GM12878 (cell line): ENCODE data around the gene CYP26C1. TPM values are rescaled to one million over a fixed set of nuclear protein-coding genes. Genes with fewer than 3 reads are reported as not detected.

Experiments
- ATAC-seq: fragments of 200-7000 bp; cut with Tn5 transposase; 3 replicates; pipeline ENCODE4 v1.9.1; 2020; ENCODE audit warnings: mild to moderate bottlenecking, moderate library complexity
- BruUV-seq: library from RNA; stranded (reverse); fragments of 400-500 nt; replicated peaks from 2 replicates; lab custom pipeline; 2021; lab: Mats Ljungman, UMichigan
- CTCF ChIA-PET: fragments of 300-600 bp; sonication (Branson Sonifier 250); formaldehyde crosslinking; extraction: SDS; loops from one replicate; lab custom pipeline; 2021; ENCODE audit warnings: inconsistent platforms; lab: Yijun Ruan, JAX
- POLR2A ChIA-PET: fragments of 350-600 bp; formaldehyde crosslinking; extraction: SDS; loops from one replicate; lab custom pipeline; 2021; ENCODE audit warnings: inconsistent platforms; lab: Charles Lee
- RAD21 ChIA-PET: fragments of 300-600 bp; sonication (Branson Sonifier 250); formaldehyde crosslinking; loops from one replicate; lab custom pipeline; 2023; ENCODE audit warnings: antibody characterized with exemption; ENCODE audit not compliant: unreplicated experiment; lab: Charles Lee
- SMC1A ChIA-PET: fragments of 300-600 bp; sonication (Branson Sonifier 250); formaldehyde crosslinking; loops from one replicate; lab custom pipeline; 2023; ENCODE audit not compliant: unreplicated experiment, uncharacterized antibody; lab: Charles Lee
- DNase-seq: peaks from one replicate; pipeline ENCODE4 v3.0.0-alpha.2; 2011; ENCODE audit warnings: low read depth, low spot score
- FAIRE-seq: peaks from 3 replicates; lab custom pipeline; 2011; peaks lifted over from hg19 to GRCh38; lab: Jason Lieb, UNC
- H2AFZ ChIP-seq: 2 replicates; pipeline ENCODE4 v1.6.0; 2011; ENCODE audit warnings: low read depth, low read length, control low read depth; ENCODE audit not compliant: control insufficient read depth
- H3K27ac ChIP-seq: 2 replicates; pipeline ENCODE4 v1.5.1; 2011; ENCODE audit warnings: control low read depth; ENCODE audit not compliant: control insufficient read depth, insufficient read depth
- H3K27me3 ChIP-seq, 2 experiments: replicated peaks in 1 of 2; 2 replicates each; pipeline versions ENCODE4 v1.6.0 to v1.6.1; 2011; ENCODE audit warnings: low read length in 1 of 2; ENCODE audit not compliant: control insufficient read depth in 2 of 2, insufficient read depth in 2 of 2
- H3K36me3 ChIP-seq, 2 experiments: 2 replicates each; pipeline ENCODE4 v1.5.1; 2011; ENCODE audit warnings: low read length in 1 of 2; ENCODE audit not compliant: control insufficient read depth in 2 of 2, insufficient read depth in 2 of 2
- H3K4me1 ChIP-seq: 2 replicates; pipeline ENCODE4 v1.6.1; 2011; ENCODE audit warnings: mild to moderate bottlenecking, low read length, moderate library complexity, mixed read lengths; ENCODE audit not compliant: control insufficient read depth, insufficient read depth
- H3K4me2 ChIP-seq: 2 replicates; pipeline ENCODE4 v1.6.0; 2011; ENCODE audit warnings: control low read depth; ENCODE audit not compliant: control insufficient read depth, insufficient read depth
- H3K4me3 ChIP-seq: fragments of 200-600 bp; sonication (generic); 2 replicates; pipeline ENCODE4 v1.5.1; 2016
- H3K79me2 ChIP-seq: 2 replicates; pipeline ENCODE4 v1.6.0; 2011; ENCODE audit warnings: low read length; ENCODE audit not compliant: control insufficient read depth, insufficient read depth
- H3K9ac ChIP-seq: 2 replicates; pipeline ENCODE4 v1.8.0; 2011; ENCODE audit warnings: low read length, control low read depth, mixed read lengths; ENCODE audit not compliant: control insufficient read depth, insufficient read depth
- H3K9me3 ChIP-seq: replicated peaks from 3 replicates; pipeline ENCODE4 v1.5.1; 2011; ENCODE audit warnings: mild to moderate bottlenecking, low read length; ENCODE audit not compliant: control insufficient read depth, insufficient read depth
- H4K20me1 ChIP-seq: 2 replicates; pipeline ENCODE4 v1.6.0; 2011; ENCODE audit not compliant: control insufficient read depth, insufficient read depth
- ASH2L ChIP-seq: fragments of 300-600, 200-600 bp; sonication (generic); IDR thresholded peaks from 2 replicates; pipeline ENCODE4 v1.6.1; 2017; ENCODE audit warnings: low read depth, mild to moderate bottlenecking, borderline replicate concordance
- CHD4 ChIP-seq: fragments of 200-600 bp; sonication (generic); IDR thresholded peaks from 2 replicates; pipeline ENCODE4 v1.6.1; 2016; ENCODE audit warnings: mild to moderate bottlenecking
- HDAC2 ChIP-seq: fragments of 200-600 bp; sonication (generic); IDR thresholded peaks from 2 replicates; pipeline ENCODE4 v1.6.1; 2017
- HSF1 ChIP-seq: fragments of 150-350 bp; IDR thresholded peaks from 2 replicates; pipeline ENCODE4 v1.6.1; 2014; ENCODE audit warnings: mild to moderate bottlenecking, low read depth, low read length
- MTA3 ChIP-seq: IDR thresholded peaks from 2 replicates; pipeline ENCODE4 v1.6.1; 2012; ENCODE audit warnings: low read length, inconsistent platforms, borderline replicate concordance
- MXI1 ChIP-seq: fragments of 150-350 bp; IDR thresholded peaks from 2 replicates; pipeline ENCODE4 v1.6.1; 2011; ENCODE audit warnings: low read depth, mild to moderate bottlenecking, inconsistent platforms, low read length, improper control_type of control experiment
- MYC ChIP-seq: IDR thresholded peaks from 2 replicates; pipeline ENCODE4 v1.6.1; 2011; ENCODE audit warnings: mild to moderate bottlenecking, low read length, moderate library complexity, inconsistent platforms; ENCODE audit not compliant: insufficient read depth, insufficient replicate concordance, insufficient read length, severe bottlenecking
- NR2F1 ChIP-seq: fragments of 450-650 bp; conservative IDR thresholded peaks from 2 replicates; pipeline ENCODE4 v1.6.1; 2017; ENCODE audit warnings: mild to moderate bottlenecking
- PAX5 ChIP-seq: IDR thresholded peaks from 2 replicates; pipeline ENCODE4 v1.6.1; 2011; ENCODE audit warnings: low read depth, low read length, borderline replicate concordance
- ZBED1 ChIP-seq: IDR thresholded peaks from 2 replicates; pipeline ENCODE4 v1.6.1; 2016; ENCODE audit warnings: borderline replicate concordance
- WGBS: methylation state at CpG from one replicate; pipeline ENCODE4 v1.1.6; 2016; ENCODE audit warnings: low lambda C conversion rate; ENCODE audit not compliant: insufficient replicate concordance, insufficient coverage; ENCODE audit errors: missing lambda C conversion rate; 5-methylcytosine and 5-hydroxymethylcytosine counted together
- in situ Hi-C: fragments of 300-500 bp; cut with MboI; formaldehyde crosslinking; loops from 9 replicates; pipeline ENCODE4 v1.14.3; 2018; ENCODE audit warnings: mixed read lengths
- intact Hi-C: fragments of 100-400 bp; cut with micrococcal nuclease; formaldehyde crosslinking; loops from one replicate; pipeline ENCODE4 v1.14.2; 2022; ENCODE audit not compliant: unreplicated experiment
- polyA plus RNA-seq, 11 experiments: library from polyadenylated mRNA; depleted of rRNA in 4 of 11; unstranded in 6 of 11; stranded (reverse) in 5 of 11; fragments of >200 nt; fragmentation: Nextera tagmentation in 4 of 11; fragmentation: Illumina TruSeq in 1 of 11; extraction: Ambion mirVana in 4 of 11; extraction: Trizol in 1 of 11; gene quantifications; 1 replicate in 1 of 11; 2 replicates in 10 of 11; pipeline versions ENCODE4 v1.2.1 to v1.2.3, GENCODE V29; 2011 to 2016; ENCODE audit warnings: inconsistent platforms in 2 of 11, missing spikeins in 2 of 11, low read depth in 1 of 11
- total RNA-seq, 4 experiments: library from RNA; depleted of rRNA in 3 of 4; stranded (reverse); fragments of >200 nt in 3 of 4; fragmentation: Illumina TruSeq in 1 of 4; extraction: Trizol in 1 of 4; gene quantifications; 2 replicates each; pipeline versions ENCODE4 v1.2.1 to v1.2.3, GENCODE V29; 2013 to 2021

Gene CYP26C1
- total and polyA plus RNA-seq, 10 of the 15 experiments (the other 5 are each of a cell fraction or from before 2014, with no cell fraction given): under 0.01 to 0.08 TPM; not detected in 8

GRCh38 chr10:93063144-93063976 lies 2.8 kb downstream of the CYP26C1 start:
- SMC1A ChIA-PET: no interaction called here
- FAIRE-seq: no peak
- no peak for TF ChIP-seq MTA3
- TF ChIP-seq MYC: no peak
- TF ChIP-seq NR2F1: no peak
- no peak for TF ChIP-seq PAX5
- TF ChIP-seq CHD4: no peak
- no peak for TF ChIP-seq HSF1
- no peak for TF ChIP-seq HDAC2
- TF ChIP-seq ZBED1: no peak
- no peak for TF ChIP-seq MXI1
- no peak for TF ChIP-seq ASH2L
- TF ChIP-seq, all 136 proteins: peak for 0
- no peak overlapping the region for H3K4me3 ChIP-seq
- ChIA-PET RAD21 (no interaction called here), CTCF (no interaction called here), POLR2A (no interaction called here)
- in situ Hi-C loops: no loop called here
- no peaks in the 10 kb centered on the region for H3K4me1 ChIP-seq
- H3K27ac ChIP-seq: no peak overlapping the region
- no peaks in the 10 kb centered on the region for H3K36me3 ChIP-seq
- intact Hi-C loops: no loop called here
- H3K4me2 ChIP-seq: no peak overlapping the region; the same call in 1 of the 2 replicates
- no peaks in the 10 kb centered on the region for H4K20me1 ChIP-seq
- peaks cover 8 to 27% of the 10 kb centered on the region in 2 experiments for H3K27me3 ChIP-seq
- H3K9me3 ChIP-seq: no peaks in the 10 kb centered on the region
- no peak overlapping the region for H3K9ac ChIP-seq
- H2AFZ ChIP-seq: no peak overlapping the region
- BruUV-seq: no TSS peak
- DNase-seq (no peak), ATAC-seq (no peak)
- WGBS: 43% methylated on average over 27 of the region's 43 CpGs
- H3K79me2 ChIP-seq: no peaks in the 10 kb centered on the region
